Neutrophil (primary cell): Measurements from ENCODE around the gene AVEN.

Experiments
- H3K27ac ChIP-seq: fragments of 200-600 bp; sonication (generic); 2 replicates; pipeline ENCODE4 v1.5.1; 2016; ENCODE audit warnings: mild to moderate bottlenecking, moderate library complexity
- H3K27me3 ChIP-seq: fragments of 200-600 bp; sonication (generic); 2 replicates; pipeline ENCODE4 v1.6.0; 2016; ENCODE audit warnings: mild to moderate bottlenecking
- H3K36me3 ChIP-seq: fragments of 200-600 bp; sonication (generic); 2 replicates; pipeline ENCODE4 v1.5.1; 2017
- H3K4me1 ChIP-seq, 2 experiments: fragments of 200-600 bp in 1 of 2; sonication (generic) in 1 of 2; 1 replicate in 1 of 2; 2 replicates in 1 of 2; pipeline versions ENCODE4 v1.5.1 to v1.6.1; 2013 to 2016; ENCODE audit warnings: low read depth in 1 of 2, low read length in 1 of 2, mild to moderate bottlenecking in 1 of 2, moderate library complexity in 1 of 2; ENCODE audit not compliant: control insufficient read depth in 1 of 2, insufficient read depth in 1 of 2
- H3K4me3 ChIP-seq, 2 experiments: fragments of 200-600 bp in 1 of 2; sonication (generic) in 1 of 2; 1 replicate in 1 of 2; 2 replicates in 1 of 2; pipeline ENCODE4 v1.5.1; 2013 to 2016; ENCODE audit warnings: low read depth in 1 of 2, low read length in 1 of 2, mild to moderate bottlenecking in 1 of 2, moderate library complexity in 1 of 2
- H3K9me3 ChIP-seq: fragments of 200-600 bp; sonication (generic); 2 replicates; pipeline ENCODE4 v1.5.1; 2016
- CTCF ChIP-seq: fragments of 200-600 bp; sonication (generic); IDR thresholded peaks from 2 replicates; pipeline ENCODE4 v1.5.1; 2016; ENCODE audit warnings: antibody characterized with exemption

AVEN gene

GRCh38 chr15:34076785-34077184 is 37.8 kb upstream of the AVEN start:
- no peaks in the 10 kb centered on the region for H3K9me3 ChIP-seq
- H3K27ac ChIP-seq, result no peak overlapping the region
- no peak for TF ChIP-seq CTCF
- H3K36me3 ChIP-seq, result no peaks in the 10 kb centered on the region
- no peak overlapping the region for H3K4me3 ChIP-seq
- H3K4me1 ChIP-seq, result no peaks in the 10 kb centered on the region
- no peaks in the 10 kb centered on the region for H3K27me3 ChIP-seq

- H3K9me3 ChIP-seq, result no peaks in the 10 kb centered on the region
- no peaks in the 10 kb centered on the region for H3K27me3 ChIP-seq
- H3K4me3 ChIP-seq, result no peak overlapping the region
- H3K4me1 ChIP-seq, result no peaks in the 10 kb centered on the region
- no peak overlapping the region for H3K27ac ChIP-seq
- no peak for TF ChIP-seq CTCF
- no peaks in the 10 kb centered on the region for H3K36me3 ChIP-seq
Measured at GRCh38 chr15:34070003-34070402, 31.0 kb upstream of the AVEN start.

- Histone ChIP-seq H3K4me1 (no peaks in the 10 kb centered on the region), H3K4me3 (no peak overlapping the region), H3K27ac (no peak overlapping the region), H3K27me3 (no peaks in the 10 kb centered on the region), H3K9me3 (no peaks in the 10 kb centered on the region), H3K36me3 (no peaks in the 10 kb centered on the region)
- TF ChIP-seq CTCF, result no peak
Measured at GRCh38 chr15:34065941-34066340, 26.9 kb upstream of the AVEN start.

GRCh38 chr15:34065261-34065660 is 26.3 kb upstream of the AVEN start:
- no peaks in the 10 kb centered on the region for H3K36me3 ChIP-seq
- H3K9me3 ChIP-seq, result no peaks in the 10 kb centered on the region
- H3K4me3 ChIP-seq, result no peak overlapping the region
- H3K27ac ChIP-seq, result no peak overlapping the region
- H3K4me1 ChIP-seq, result no peaks in the 10 kb centered on the region
- H3K27me3 ChIP-seq, result no peaks in the 10 kb centered on the region
- no peak for TF ChIP-seq CTCF

- Histone ChIP-seq H3K4me1 (no peaks in the 10 kb centered on the region), H3K27ac (no peak overlapping the region), H3K36me3 (no peaks in the 10 kb centered on the region), H3K27me3 (no peaks in the 10 kb centered on the region), H3K4me3 (no peak overlapping the region), H3K9me3 (no peaks in the 10 kb centered on the region)
- no peak for TF ChIP-seq CTCF
Measured at GRCh38 chr15:34064438-34064837, 25.4 kb upstream of the AVEN start.

- Histone ChIP-seq H3K27ac (no peak overlapping the region), H3K27me3 (no peaks in the 10 kb centered on the region), H3K36me3 (no peaks in the 10 kb centered on the region), H3K9me3 (no peaks in the 10 kb centered on the region), H3K4me3 (no peak overlapping the region), H3K4me1 (no peaks in the 10 kb centered on the region)
- no peak for TF ChIP-seq CTCF
Measured at GRCh38 chr15:34059946-34060345, 20.9 kb upstream of the AVEN start.
